Measurements from ENCODE around the gene RBM4.

Gene RBM4

GRCh38 chr11:66676931-66677598 lies 38.6 kb downstream of the RBM4 start:
- Mint-ChIP-seq H3K27me3 (no peaks in the 10 kb centered on the region), H3K27ac (ENCODE audit: low read depth) (peak overlapping the region; percentile 99), H3K4me3 (peak overlapping the region; percentile 98), H3K9me3 (no peaks in the 10 kb centered on the region), H3K36me3 (ENCODE audit: insufficient read depth) (peaks cover 15% of the 10 kb centered on the region), H3K4me1 (peaks cover 43% of the 10 kb centered on the region)
- DNase-seq (ENCODE audit: low spot score in 2 of 2) (no peak), ATAC-seq (replicated peaks; ENCODE audit: extremely low read depth, poor library complexity, severe bottlenecking) (no peak)

- peak; percentile 86 for ATAC-seq (replicated peaks; ENCODE audit: extremely low read depth, poor library complexity, severe bottlenecking)
Measured at GRCh38 chr11:66677599-66678375, 39.3 kb downstream of the RBM4 start, which contains the start of gene RBM4B. RBM4B (minus strand) TSS chr11:66677887; CDS start chr11:66677079, 808 bp downstream.

GRCh38 chr11:66680966-66681645 lies 42.6 kb downstream of the RBM4 start:
- no peaks in the 10 kb centered on the region for H3K27me3 Mint-ChIP-seq
- DNase-seq (ENCODE audit: low spot score in 2 of 2) (no peak), ATAC-seq (replicated peaks; ENCODE audit: extremely low read depth, poor library complexity, severe bottlenecking) (no peak)
- no peak overlapping the region for H3K4me3 Mint-ChIP-seq
- peaks cover 11% of the 10 kb centered on the region for H3K36me3 Mint-ChIP-seq (ENCODE audit: insufficient read depth)
- no peaks in the 10 kb centered on the region for H3K9me3 Mint-ChIP-seq
- H3K27ac Mint-ChIP-seq (ENCODE audit: low read depth) = no peak overlapping the region
- peaks cover 24% of the 10 kb centered on the region for H3K4me1 Mint-ChIP-seq

More at GRCh38 chr11:66677599-66678375, 39.3 kb downstream of the RBM4 start, which contains the start of gene RBM4B:
- Mint-ChIP-seq H3K27ac (ENCODE audit: low read depth) (peak within 1 kb of the TSS; percentile 99), H3K9me3 (no peaks in the 10 kb centered on the region), H3K4me3 (peak within 1 kb of the TSS; percentile 98), H3K4me1 (peaks cover 43% of the 10 kb centered on the region), H3K36me3 (ENCODE audit: insufficient read depth) (peaks cover 15% of the 10 kb centered on the region), H3K27me3 (no peaks in the 10 kb centered on the region)
- DNase-seq (ENCODE audit: low spot score in 2 of 2) = peak; percentile 89 to 94

- Mint-ChIP-seq H3K27ac (ENCODE audit: low read depth) (no peak overlapping the region), H3K4me3 (no peak overlapping the region), H3K27me3 (no peaks in the 10 kb centered on the region), H3K9me3 (no peaks in the 10 kb centered on the region), H3K4me1 (no peaks in the 10 kb centered on the region), H3K36me3 (ENCODE audit: insufficient read depth) (no peaks in the 10 kb centered on the region)
- ATAC-seq (replicated peaks; ENCODE audit: extremely low read depth, poor library complexity, severe bottlenecking) (no peak), DNase-seq (ENCODE audit: low spot score in 2 of 2) (no peak)
Measured at GRCh38 chr11:66683877-66684276, 45.4 kb downstream of the RBM4 start.

GRCh38 chr11:66684635-66685034 lies 46.1 kb downstream of the RBM4 start:
- peaks cover 7% of the 10 kb centered on the region for H3K27me3 Mint-ChIP-seq
- H3K36me3 Mint-ChIP-seq (ENCODE audit: insufficient read depth) = no peaks in the 10 kb centered on the region
- no peak for DNase-seq (ENCODE audit: low spot score in 2 of 2)
- no peak for ATAC-seq (replicated peaks; ENCODE audit: extremely low read depth, poor library complexity, severe bottlenecking)
- no peak overlapping the region for H3K4me3 Mint-ChIP-seq
- H3K4me1 Mint-ChIP-seq = no peaks in the 10 kb centered on the region
- no peaks in the 10 kb centered on the region for H3K9me3 Mint-ChIP-seq
- H3K27ac Mint-ChIP-seq (ENCODE audit: low read depth) = no peak overlapping the region

GRCh38 chr11:66685276-66686099 lies 47.0 kb downstream of the RBM4 start:
- Mint-ChIP-seq H3K9me3 (no peaks in the 10 kb centered on the region), H3K4me3 (no peak overlapping the region), H3K36me3 (ENCODE audit: insufficient read depth) (peaks cover 2% of the 10 kb centered on the region), H3K27me3 (peaks cover 9% of the 10 kb centered on the region), H3K4me1 (no peaks in the 10 kb centered on the region), H3K27ac (ENCODE audit: low read depth) (no peak overlapping the region)
- DNase-seq (ENCODE audit: low spot score in 2 of 2) = no peak
- ATAC-seq (replicated peaks; ENCODE audit: extremely low read depth, poor library complexity, severe bottlenecking) = no peak

GRCh38 chr11:66686100-66686785 lies 47.7 kb downstream of the RBM4 start:
- H3K4me1 Mint-ChIP-seq = no peaks in the 10 kb centered on the region
- H3K36me3 Mint-ChIP-seq (ENCODE audit: insufficient read depth) = peaks cover 2% of the 10 kb centered on the region
- no peak overlapping the region for H3K27ac Mint-ChIP-seq (ENCODE audit: low read depth)
- ATAC-seq (replicated peaks; ENCODE audit: extremely low read depth, poor library complexity, severe bottlenecking) = no peak
- H3K9me3 Mint-ChIP-seq = no peaks in the 10 kb centered on the region
- H3K27me3 Mint-ChIP-seq = peaks cover 9% of the 10 kb centered on the region
- H3K4me3 Mint-ChIP-seq = no peak overlapping the region
- DNase-seq (ENCODE audit: low spot score in 2 of 2) = no peak

- DNase-seq (ENCODE audit: low spot score in 2 of 2) = no peak
- Mint-ChIP-seq H3K27me3 (peaks cover 9% of the 10 kb centered on the region), H3K4me1 (no peaks in the 10 kb centered on the region), H3K4me3 (no peak overlapping the region), H3K9me3 (no peaks in the 10 kb centered on the region), H3K27ac (ENCODE audit: low read depth) (no peak overlapping the region), H3K36me3 (ENCODE audit: insufficient read depth) (peaks cover 2% of the 10 kb centered on the region)
- no peak for ATAC-seq (replicated peaks; ENCODE audit: extremely low read depth, poor library complexity, severe bottlenecking)
Measured at GRCh38 chr11:66686801-66687750, 48.6 kb downstream of the RBM4 start.

GRCh38 chr11:66687831-66688281 lies 49.4 kb downstream of the RBM4 start:
- ATAC-seq (replicated peaks; ENCODE audit: extremely low read depth, poor library complexity, severe bottlenecking) (no peak), DNase-seq (ENCODE audit: low spot score in 2 of 2) (no peak)
- no peaks in the 10 kb centered on the region for H3K9me3 Mint-ChIP-seq
- H3K27me3 Mint-ChIP-seq = peaks cover 9% of the 10 kb centered on the region
- H3K4me3 Mint-ChIP-seq = no peak overlapping the region
- H3K27ac Mint-ChIP-seq (ENCODE audit: low read depth) = no peak overlapping the region
- H3K4me1 Mint-ChIP-seq = no peaks in the 10 kb centered on the region
- H3K36me3 Mint-ChIP-seq (ENCODE audit: insufficient read depth) = peaks cover 2% of the 10 kb centered on the region

- Mint-ChIP-seq H3K36me3 (ENCODE audit: insufficient read depth) (peaks cover 2% of the 10 kb centered on the region), H3K4me3 (no peak overlapping the region), H3K4me1 (no peaks in the 10 kb centered on the region), H3K27me3 (peaks cover 18% of the 10 kb centered on the region), H3K9me3 (no peaks in the 10 kb centered on the region), H3K27ac (ENCODE audit: low read depth) (no peak overlapping the region)
- ATAC-seq (replicated peaks; ENCODE audit: extremely low read depth, poor library complexity, severe bottlenecking) (no peak), DNase-seq (ENCODE audit: low spot score in 2 of 2) (no peak)
Measured at GRCh38 chr11:66688561-66689534, 50.3 kb downstream of the RBM4 start.
